HG03135 (cell line): ENCODE data around the gene STAT6.
"Not testable (repeated sequence)": the region's sequence is repeated elsewhere in the genome, so short reads cannot be mapped to it uniquely, and the experiment has no call there.

Experiments used
- ATAC-seq: cut with Tn5 transposase; IDR thresholded peaks from one replicate; pipeline ENCODE4 v1.9.1; 2021; ENCODE audit warnings: mild to moderate bottlenecking, moderate library complexity; ENCODE audit not compliant: unreplicated experiment

Gene STAT6

DNA sequence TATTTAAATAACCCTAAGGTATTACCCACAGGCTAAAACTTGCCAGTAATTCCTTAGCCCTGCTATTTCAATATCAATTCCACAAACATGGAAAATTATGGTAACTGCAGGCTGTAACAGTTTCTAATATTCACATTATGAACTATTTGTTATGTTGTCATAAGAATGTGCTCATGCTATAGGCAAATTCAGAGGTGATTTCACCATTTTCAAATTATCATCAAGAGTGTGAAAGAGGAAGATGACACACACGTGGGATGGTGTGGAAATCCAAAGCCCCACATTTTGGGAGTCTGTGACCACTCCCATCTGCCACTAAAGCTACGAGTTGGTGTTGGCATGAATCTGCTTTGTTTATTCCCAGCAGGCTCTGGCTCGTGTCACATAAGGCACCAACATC is 55.3 kb downstream of the STAT6 start:
- ATAC-seq, result no peak

DNA sequence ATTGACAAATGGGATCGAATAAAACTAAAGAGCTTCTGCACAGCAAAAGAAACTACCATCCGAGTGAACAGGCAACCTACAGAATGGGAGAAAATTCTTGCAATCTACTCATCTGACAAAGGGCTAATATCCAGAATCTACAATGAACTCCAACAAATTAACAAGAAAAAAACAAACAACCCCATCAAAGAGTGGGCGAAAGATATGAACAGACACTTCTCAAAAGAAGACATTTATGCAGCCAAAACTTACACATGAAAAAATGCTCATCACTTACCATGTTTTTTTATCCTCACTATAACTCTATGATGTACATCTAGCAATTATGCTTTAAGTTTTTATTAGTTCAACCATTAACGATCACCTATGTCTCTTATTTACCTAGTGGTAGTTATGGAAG is 57.3 kb downstream of the STAT6 start:
- ATAC-seq, result not testable (repeated sequence)

DNA sequence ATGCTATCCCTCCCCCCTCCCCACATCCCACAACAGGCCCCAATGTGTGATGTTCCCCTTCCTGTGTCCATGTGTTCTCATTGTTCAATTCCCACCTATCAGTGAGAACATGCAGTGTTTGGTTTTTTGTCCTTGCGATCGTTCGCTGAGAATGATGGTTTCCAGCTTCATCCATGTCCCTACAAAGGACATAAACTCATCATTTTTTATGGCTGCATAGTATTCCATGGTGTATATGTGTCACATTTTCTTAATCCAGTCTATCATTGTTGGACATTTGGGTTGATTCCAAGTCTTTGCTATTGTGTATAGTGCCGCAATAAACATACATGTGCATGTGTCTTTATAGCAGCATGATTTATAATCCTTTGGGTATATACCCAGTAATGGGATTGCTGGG is 58.0 kb downstream of the STAT6 start:
- ATAC-seq, result not testable (repeated sequence)

DNA sequence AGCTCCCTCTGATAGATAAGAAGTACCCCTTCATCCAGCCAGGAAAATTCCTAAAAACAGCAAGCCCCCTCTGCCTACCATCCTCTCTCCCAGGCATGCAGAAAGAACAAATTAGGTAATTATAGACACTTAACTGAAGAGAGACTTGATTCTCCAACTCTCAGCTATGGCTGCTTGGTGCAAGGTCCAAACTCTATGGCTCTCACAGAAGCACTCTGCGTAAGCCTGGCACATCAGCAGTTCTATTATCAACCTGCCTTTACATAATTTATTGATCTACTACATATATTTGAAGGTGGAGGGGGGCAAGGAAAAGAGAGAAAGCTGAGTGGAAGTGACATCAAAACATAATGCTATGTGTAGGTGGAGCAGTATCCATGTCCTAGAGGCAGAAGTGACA is 60.2 kb downstream of the STAT6 start:
- no peak for ATAC-seq

DNA sequence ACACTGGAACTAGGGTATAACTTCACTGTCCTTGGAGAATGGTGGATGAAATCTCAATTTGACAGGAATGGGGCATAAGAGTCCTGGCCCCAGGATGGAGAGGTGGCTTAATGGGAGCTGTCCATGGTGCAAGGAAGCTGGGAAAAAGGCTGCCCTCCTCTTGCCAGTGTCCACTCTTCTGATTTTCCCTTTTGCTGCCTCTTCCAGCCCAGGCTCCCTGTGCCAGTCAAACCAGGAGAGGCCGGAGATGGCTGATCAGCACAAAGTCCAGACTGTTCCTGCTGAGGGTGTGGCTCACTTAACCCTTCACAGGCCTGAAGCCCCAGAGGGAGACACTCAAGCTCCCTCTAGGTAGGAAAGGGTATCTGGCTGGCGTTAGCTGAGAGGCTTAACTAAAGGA is 61.3 kb downstream of the STAT6 start, which contains the start of gene MYO1A:
Gene MYO1A, minus strand, starts transcription at position 240 of the 400 bp plus-strand sequence. CDS start 1,806 bp downstream, outside the sequence.
- ATAC-seq, result no peak

DNA sequence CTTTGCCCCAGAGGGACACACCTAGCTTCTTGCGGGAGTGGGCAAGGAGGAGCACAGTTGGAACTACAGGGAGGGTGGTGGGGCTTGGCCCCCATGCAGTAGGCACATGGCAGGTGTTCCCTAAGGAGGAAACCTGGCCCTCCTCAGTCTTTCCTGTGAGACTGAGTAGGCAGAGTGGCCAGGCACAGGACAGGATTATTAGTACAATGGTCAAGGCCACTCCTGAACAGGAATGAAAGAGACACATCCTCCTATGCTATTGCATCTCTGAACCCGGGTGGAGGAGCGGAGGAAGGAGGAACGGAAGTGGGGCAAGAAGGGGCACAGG is 62.1 kb downstream of the STAT6 start:
- no peak for ATAC-seq

DNA sequence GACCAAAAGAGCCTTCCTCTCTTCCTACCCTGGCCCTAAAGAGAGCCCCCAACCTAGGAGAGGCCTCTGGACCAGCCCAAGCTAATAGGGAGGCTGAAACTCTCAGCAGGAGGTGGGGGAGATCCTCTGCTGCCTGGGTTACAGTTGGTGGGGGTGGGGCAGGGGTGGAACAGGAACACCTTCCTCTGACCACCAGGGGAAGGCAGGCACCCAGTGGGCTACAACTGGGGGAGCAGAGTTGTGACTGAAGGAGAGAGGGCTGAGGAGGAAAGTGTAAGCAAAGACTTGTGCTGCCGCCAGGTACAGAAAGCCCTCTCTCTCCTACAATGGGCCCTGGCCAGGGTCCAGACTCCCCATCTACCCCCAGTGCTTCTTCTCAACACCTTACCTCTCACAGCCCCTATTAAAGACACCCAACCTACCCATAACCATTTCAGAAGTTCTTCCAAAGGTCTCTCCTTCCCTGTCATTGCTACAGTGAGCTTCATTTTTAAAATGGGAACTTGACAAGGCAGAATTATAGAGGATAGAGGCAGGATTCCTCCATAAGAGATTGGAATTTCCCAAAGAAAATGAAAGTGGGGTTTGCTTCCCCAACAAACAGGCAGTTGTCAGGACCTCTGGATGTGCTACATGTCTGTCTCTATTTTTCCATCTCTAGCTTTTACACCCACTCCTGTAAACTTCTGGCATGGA is 62.6 kb downstream of the STAT6 start:
- no peak for ATAC-seq

DNA sequence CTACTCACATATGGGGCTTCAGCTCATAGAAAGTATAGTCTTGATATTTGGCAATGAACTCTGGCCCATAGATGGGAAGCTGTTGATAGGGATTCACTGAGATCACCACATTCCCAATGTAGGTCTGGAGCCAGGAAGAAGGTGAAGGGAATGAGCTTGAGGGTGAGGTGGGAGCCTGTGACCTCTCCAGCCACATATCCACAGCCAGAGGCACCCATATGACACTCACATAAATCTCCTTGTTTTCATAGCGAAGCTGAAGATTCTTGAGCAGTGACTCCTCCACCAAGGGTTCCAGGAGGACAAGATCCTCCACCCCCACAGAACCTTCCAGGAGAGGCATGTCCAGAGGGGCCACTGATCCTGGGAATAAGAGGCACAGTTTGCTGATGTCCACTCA is 63.2 kb downstream of the STAT6 start:
- ATAC-seq, result no peak

DNA sequence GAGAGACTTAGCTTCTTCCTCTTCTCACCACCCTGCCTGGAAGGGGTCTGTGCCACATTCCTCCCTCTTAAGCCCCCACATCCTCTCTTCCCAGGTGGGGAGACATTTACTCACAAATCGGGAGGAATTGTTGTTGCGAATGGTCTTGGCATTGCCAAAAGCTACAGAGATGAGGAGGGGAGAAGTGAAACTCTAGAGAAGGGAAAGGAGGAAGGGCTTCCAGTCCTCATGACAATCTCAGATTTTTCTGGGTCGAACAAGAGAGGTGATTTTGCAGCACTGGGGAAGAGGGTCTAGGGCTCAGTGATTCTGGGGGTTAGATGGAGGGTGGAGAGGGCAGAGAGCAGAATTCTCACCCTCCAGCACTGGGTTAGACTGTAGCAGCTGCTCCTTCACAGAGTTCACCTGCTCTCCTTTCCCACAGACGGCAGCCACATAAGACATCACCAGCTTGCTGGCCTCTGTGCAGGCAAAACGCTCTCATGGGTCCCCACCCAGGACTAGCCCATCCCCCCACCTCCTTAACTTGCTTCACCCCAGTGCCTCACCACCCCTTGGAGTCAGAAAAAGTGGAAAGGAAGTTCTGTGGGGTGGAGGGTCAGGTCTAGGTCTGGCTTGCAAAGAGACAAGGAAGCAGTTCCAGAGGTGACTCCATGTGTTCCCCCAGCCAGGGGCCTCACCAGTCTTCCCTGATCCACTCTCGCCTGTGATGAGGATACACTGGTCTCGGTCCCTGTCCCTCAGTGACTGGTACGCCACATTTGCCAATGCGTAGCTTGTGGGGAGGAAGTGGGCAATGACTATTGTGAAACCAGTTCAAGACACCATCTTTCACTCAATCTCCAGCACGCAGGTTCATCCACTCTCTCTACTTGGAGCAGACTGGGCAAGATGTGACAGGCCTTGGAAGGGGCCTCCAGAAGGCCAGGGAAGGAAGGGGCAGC is 63.9 kb downstream of the STAT6 start:
- ATAC-seq, result no peak

DNA sequence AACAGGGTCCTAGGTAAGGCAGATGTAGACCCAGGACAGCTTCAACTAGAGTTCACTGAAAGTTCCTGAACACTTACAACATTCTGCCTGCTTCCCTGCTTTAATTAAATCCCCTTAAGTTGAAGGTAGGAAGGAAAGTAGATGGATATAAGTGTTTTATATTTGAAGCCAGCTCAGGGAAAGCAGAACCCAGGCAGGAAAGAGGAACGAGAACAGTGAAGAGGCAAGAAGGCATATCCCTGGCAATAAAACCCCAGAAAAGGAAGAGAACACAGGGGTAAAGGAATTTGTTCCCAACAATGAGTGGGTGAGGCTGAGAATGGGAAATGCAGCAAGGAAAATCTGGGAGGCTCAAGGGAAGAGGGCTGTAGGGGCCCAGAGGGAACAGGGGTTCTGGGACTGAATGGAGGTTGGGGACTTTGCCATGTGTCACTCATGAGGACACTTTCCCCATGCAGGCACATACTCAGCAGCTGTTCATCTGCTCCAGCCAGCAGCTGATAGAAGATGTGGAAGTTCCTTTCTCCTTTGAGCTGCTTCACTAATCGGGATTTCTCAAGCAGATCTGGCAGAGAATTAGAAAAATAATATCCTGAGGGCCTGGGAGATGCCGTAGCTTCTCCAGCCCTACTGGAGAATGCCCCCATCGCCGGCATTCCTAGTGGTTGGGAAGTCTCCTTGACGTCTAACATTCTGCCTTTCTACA is 64.9 kb downstream of the STAT6 start:
- ATAC-seq, result no peak
